ENCODE results near the gene PATJ. TPM values are rescaled to one million over a fixed set of nuclear protein-coding genes. Genes with fewer than 3 reads are reported as not detected.

PATJ gene
- total RNA-seq, 2 donors from 2014 or later = 74.3 to 81.7 TPM

DNA sequence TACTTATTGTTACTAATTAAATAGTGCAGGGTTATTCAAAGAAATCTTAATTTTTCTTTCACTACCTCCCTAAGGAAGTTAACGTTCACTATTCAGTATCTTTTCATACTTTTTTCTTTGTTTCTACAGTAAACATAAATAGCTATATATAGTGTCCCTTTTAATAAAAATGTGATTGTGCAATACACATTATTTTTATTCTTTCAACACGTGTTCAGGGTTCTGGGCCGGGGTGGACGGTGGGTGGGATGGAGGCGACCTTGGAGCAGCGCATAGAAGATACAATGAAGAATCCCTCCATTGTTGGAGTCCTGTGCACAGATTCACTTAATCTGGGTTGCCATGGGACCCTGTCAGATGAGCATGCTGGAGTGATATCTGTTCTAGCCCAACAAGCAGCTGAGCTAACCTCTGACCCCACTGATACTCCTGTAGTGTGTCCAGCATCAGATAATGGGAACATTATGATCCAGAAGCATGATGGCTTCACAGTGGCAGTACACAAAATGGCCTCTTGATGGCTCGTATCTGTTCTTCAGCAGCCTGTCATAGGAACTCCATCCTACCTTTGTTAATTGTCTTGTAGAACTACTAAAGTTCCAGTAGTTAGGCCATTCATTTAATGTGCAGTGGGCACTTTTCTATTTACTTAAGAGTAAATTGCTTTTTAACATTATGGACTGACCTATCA, 296.5 kb downstream of the PATJ start:
- Histone ChIP-seq H3K4me3 (ENCODE audit: low read length) (no peak overlapping the region), H3K9ac (ENCODE audit: extremely low read depth, low read length, poor library complexity, severe bottlenecking) (no peak overlapping the region), H3K9me3 (ENCODE audit: control insufficient read depth, low read length) (no peaks in the 10 kb centered on the region), H3K27ac (ENCODE audit: low read depth, low read length) (no peak overlapping the region), H3K36me3 (ENCODE audit: control insufficient read depth, insufficient read depth, low read length) (no peaks in the 10 kb centered on the region), H3K27me3 (ENCODE audit: control insufficient read depth, insufficient read depth, low read length, poor library complexity, severe bottlenecking) (no peaks in the 10 kb centered on the region), H3K4me1 (ENCODE audit: control insufficient read depth, insufficient read depth, low read length) (peaks cover 13% of the 10 kb centered on the region)
- H3K27ac Mint-ChIP-seq = no peak overlapping the region
- H3K36me3 Mint-ChIP-seq (ENCODE audit: low read depth) = peaks cover 9% of the 10 kb centered on the region
- WGBS, 2 experiments (ENCODE audit: insufficient coverage in 1 of 2, insufficient read length in 1 of 2) = 93 to 97% methylated on average over 2 to 6 of the region's 7 CpGs
- no peaks in the 10 kb centered on the region for H3K9me3 Mint-ChIP-seq
- TF ChIP-seq, protein P1, sequence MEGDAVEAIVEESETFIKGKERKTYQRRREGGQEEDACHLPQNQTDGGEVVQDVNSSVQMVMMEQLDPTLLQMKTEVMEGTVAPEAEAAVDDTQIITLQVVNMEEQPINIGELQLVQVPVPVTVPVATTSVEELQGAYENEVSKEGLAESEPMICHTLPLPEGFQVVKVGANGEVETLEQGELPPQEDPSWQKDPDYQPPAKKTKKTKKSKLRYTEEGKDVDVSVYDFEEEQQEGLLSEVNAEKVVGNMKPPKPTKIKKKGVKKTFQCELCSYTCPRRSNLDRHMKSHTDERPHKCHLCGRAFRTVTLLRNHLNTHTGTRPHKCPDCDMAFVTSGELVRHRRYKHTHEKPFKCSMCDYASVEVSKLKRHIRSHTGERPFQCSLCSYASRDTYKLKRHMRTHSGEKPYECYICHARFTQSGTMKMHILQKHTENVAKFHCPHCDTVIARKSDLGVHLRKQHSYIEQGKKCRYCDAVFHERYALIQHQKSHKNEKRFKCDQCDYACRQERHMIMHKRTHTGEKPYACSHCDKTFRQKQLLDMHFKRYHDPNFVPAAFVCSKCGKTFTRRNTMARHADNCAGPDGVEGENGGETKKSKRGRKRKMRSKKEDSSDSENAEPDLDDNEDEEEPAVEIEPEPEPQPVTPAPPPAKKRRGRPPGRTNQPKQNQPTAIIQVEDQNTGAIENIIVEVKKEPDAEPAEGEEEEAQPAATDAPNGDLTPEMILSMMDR (conservative IDR thresholded peaks at IDR 0.05) = peak; percentile 60
- no peak overlapping the region for H3K4me3 Mint-ChIP-seq
- no peaks in the 10 kb centered on the region for H3K27me3 Mint-ChIP-seq (ENCODE audit: insufficient read depth)
- peaks cover 38% of the 10 kb centered on the region for H3K4me1 Mint-ChIP-seq
- no peak for DNase-seq

DNA sequence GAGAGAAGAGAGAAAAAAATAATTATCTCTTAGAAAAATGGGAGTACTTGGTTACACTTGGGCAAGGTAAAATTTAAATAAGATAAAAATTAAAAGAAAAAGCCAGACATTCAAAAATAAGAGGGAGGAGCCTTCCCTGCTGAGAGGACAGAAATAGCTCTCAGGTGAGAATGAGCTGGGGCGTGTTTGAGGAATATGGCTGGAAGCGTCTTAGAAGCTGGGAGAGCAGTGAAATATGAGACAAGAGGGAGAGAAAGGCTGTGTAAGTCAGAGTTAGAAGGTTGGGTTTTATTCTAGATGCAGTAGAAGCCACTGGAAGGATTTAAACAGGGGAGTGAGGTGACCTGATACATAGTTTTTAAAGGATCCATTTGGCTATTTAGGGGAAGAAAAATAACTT, 298.2 kb downstream of the PATJ start:
- Histone ChIP-seq H3K4me3 (ENCODE audit: low read length) (peak overlapping the region; percentile 27), H3K27ac (ENCODE audit: low read depth, low read length) (no peak overlapping the region), H3K4me1 (ENCODE audit: control insufficient read depth, insufficient read depth, low read length) (peaks cover 6% of the 10 kb centered on the region), H3K9me3 (ENCODE audit: control insufficient read depth, low read length) (no peaks in the 10 kb centered on the region), H3K27me3 (ENCODE audit: control insufficient read depth, insufficient read depth, low read length, poor library complexity, severe bottlenecking) (no peaks in the 10 kb centered on the region), H3K9ac (ENCODE audit: extremely low read depth, low read length, poor library complexity, severe bottlenecking) (no peak overlapping the region), H3K36me3 (ENCODE audit: control insufficient read depth, insufficient read depth, low read length) (no peaks in the 10 kb centered on the region)
- no peaks in the 10 kb centered on the region for H3K9me3 Mint-ChIP-seq
- DNase-seq = peak; percentile 57
- WGBS, 2 experiments (ENCODE audit: insufficient coverage in 1 of 2, insufficient read length in 1 of 2) = 58 to 83% methylated on average over 1 to 2 of the region's 2 CpGs
- H3K4me1 Mint-ChIP-seq = peaks cover 28% of the 10 kb centered on the region
- H3K27me3 Mint-ChIP-seq (ENCODE audit: insufficient read depth) = no peaks in the 10 kb centered on the region
- TF ChIP-seq, protein P1 (conservative IDR thresholded peaks at IDR 0.05) = no peak
- H3K4me3 Mint-ChIP-seq = no peak overlapping the region
- peak overlapping the region; percentile 37 for H3K27ac Mint-ChIP-seq
- H3K36me3 Mint-ChIP-seq (ENCODE audit: low read depth) = peaks cover 16% of the 10 kb centered on the region

DNA sequence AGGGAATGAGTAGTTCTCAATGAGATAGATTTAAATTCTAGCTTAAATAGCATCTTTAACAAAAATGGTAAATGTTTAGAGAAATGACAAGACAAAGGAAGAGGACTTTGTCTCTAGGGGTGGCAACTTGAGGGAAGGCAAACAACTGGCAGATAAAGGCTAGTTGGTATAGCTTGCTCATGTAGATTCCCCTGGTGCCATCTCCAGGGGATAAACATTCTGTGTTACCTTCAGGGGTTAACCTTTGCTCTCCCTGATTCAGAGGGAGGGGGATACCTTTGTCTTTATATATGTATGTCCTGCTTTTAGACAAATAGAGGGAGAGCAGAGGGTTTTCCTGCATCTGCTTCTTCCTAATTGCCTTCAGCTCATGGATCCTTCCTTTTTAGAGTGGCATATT, 298.7 kb downstream of the PATJ start:
- Mint-ChIP-seq H3K27ac (no peak overlapping the region), H3K4me1 (peaks cover 31% of the 10 kb centered on the region)

More for the DNA sequence above, 298.7 kb downstream of the PATJ start:
- Histone ChIP-seq H3K36me3 (ENCODE audit: control insufficient read depth, insufficient read depth, low read length) (no peaks in the 10 kb centered on the region), H3K27ac (ENCODE audit: low read depth, low read length) (no peak overlapping the region), H3K9me3 (ENCODE audit: control insufficient read depth, low read length) (no peaks in the 10 kb centered on the region), H3K27me3 (ENCODE audit: control insufficient read depth, insufficient read depth, low read length, poor library complexity, severe bottlenecking) (no peaks in the 10 kb centered on the region), H3K4me1 (ENCODE audit: control insufficient read depth, insufficient read depth, low read length) (peaks cover 6% of the 10 kb centered on the region), H3K4me3 (ENCODE audit: low read length) (peak overlapping the region; percentile 27), H3K9ac (ENCODE audit: extremely low read depth, low read length, poor library complexity, severe bottlenecking) (no peak overlapping the region)
- H3K27me3 Mint-ChIP-seq (ENCODE audit: insufficient read depth) = no peaks in the 10 kb centered on the region
- H3K36me3 Mint-ChIP-seq (ENCODE audit: low read depth) = peaks cover 22% of the 10 kb centered on the region
- TF ChIP-seq, protein P1 (conservative IDR thresholded peaks at IDR 0.05) = no peak
- no peak overlapping the region for H3K4me3 Mint-ChIP-seq
- no peak for DNase-seq
- H3K9me3 Mint-ChIP-seq = no peaks in the 10 kb centered on the region

Measured in endodermal cell (in vitro differentiated cells).